Parathyroid adenoma (tissue), 2 donors: ENCODE data around the gene VASN.
A peak's percentile ranks its signal among the peaks of the same experiment; 100 is the strongest.

Source experiments
- H2AFZ ChIP-seq: fragments of 300-600 bp; sonication (generic); one replicate; pipeline ENCODE4 v1.7.0; 2017; ENCODE audit warnings: antibody characterized with exemption, mild to moderate bottlenecking
- H3K27ac ChIP-seq: fragments of 300-600 bp; sonication (generic); one replicate; pipeline ENCODE4 v1.7.0; 2017
- H3K27me3 ChIP-seq: fragments of 300-600 bp; sonication (generic); one replicate; pipeline ENCODE4 v1.7.0; 2017; ENCODE audit warnings: low read length; ENCODE audit not compliant: control insufficient read depth, insufficient read depth
- H3K36me3 ChIP-seq: fragments of 300-600 bp; sonication (generic); one replicate; pipeline ENCODE4 v1.7.0; 2017; ENCODE audit warnings: low read length; ENCODE audit not compliant: control insufficient read depth, insufficient read depth
- H3K4me1 ChIP-seq: fragments of 300-600 bp; sonication (generic); one replicate; pipeline ENCODE4 v1.7.0; 2017; ENCODE audit warnings: control low read depth
- H3K4me2 ChIP-seq: fragments of 300-600 bp; sonication (generic); one replicate; pipeline ENCODE4 v1.7.0; 2017; ENCODE audit warnings: low read length
- H3K4me3 ChIP-seq: fragments of 300-600 bp; sonication (generic); one replicate; pipeline ENCODE4 v1.7.0; 2017; ENCODE audit warnings: low read depth, low read length
- H3K79me2 ChIP-seq: fragments of 300-600 bp; sonication (generic); one replicate; pipeline ENCODE4 v1.7.0; 2017; ENCODE audit warnings: control low read depth
- H3K9ac ChIP-seq: fragments of 300-600 bp; sonication (generic); one replicate; pipeline ENCODE4 v1.7.0; 2017; ENCODE audit warnings: mild to moderate bottlenecking
- H3K9me3 ChIP-seq: fragments of 300-600 bp; sonication (generic); one replicate; pipeline ENCODE4 v1.7.0; 2017; ENCODE audit warnings: low read length; ENCODE audit not compliant: control insufficient read depth
- CTCF ChIP-seq: fragments of 300-600 bp; sonication (generic); IDR thresholded peaks from one replicate; pipeline ENCODE4 v1.7.0; 2017; ENCODE audit warnings: antibody characterized with exemption, mild to moderate bottlenecking
- donor health status: primary hyperparathyroidism.

The VASN gene

DNA sequence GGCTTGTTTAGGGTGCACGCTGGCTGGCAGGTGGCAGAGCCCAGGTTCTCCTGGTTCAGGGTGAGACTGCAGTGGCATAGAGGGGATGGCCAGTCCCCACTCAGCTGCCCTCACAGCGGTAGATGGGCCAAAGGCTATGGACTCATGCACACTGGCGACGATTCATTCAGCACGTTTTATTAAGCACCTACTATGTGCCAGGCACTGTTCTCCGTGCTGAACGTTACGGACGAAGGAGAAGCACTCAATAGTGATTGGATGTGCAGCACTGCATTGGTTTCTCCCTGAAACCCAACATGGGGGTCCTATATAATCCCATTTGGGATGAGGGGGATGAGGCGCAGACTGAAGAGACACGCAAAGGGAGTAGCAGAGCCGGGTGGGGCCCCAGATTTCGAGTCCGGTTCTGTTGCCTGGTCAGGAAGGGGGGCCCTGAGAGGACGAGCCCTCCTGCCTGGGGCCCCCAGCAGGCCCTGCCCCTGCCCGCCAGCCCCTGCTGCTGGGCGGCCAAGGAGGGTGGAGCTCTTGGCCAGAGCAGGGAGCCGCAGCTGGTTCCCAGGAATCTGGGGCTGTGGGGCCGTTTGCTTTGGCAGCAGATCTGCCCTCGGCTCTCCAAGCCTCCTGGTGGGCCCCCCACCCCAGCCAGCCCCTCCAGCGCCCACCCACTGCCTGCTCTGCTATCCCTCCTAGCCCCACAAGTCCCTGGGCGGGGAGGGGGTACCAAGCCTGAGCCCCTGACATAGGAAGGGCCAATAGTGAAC lies 47.0 kb upstream of the VASN start:
- Histone ChIP-seq H3K36me3 (no peaks in the 10 kb centered on the region), H3K9me3 (no peaks in the 10 kb centered on the region), H3K4me3 (no peak overlapping the region), H2AFZ (peak overlapping the region; percentile 4), H3K4me1 (peaks cover 50% of the 10 kb centered on the region), H3K27ac (peak overlapping the region; percentile 91), H3K27me3 (no peaks in the 10 kb centered on the region), H3K4me2 (peak overlapping the region; percentile 19), H3K9ac (no peak overlapping the region), H3K79me2 (peaks cover 67% of the 10 kb centered on the region)
- TF ChIP-seq CTCF, result no peak

DNA sequence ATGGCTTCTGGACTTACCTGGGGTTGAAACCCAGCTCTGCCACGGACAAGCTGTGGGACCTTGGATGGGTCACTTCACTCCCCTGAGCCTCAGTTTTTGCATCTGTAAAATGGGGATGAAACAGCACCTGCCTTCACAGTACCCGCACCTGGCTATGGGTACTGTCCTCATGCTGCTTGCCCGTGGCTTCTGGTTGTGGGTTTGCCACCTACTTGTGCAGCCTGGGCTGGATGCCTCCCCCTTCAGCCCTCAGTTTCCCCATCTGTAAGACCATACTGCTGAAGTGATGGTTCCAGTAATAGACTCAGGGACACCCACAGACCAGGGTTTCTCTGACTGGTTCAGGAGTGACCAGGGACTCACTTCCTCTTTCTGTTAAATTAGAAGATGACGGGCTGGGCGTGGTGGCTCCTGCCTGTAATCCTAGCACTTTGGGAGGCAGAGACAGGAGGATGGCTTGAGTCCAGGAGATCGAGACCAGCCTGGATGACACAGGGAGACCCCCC lies 46.3 kb upstream of the VASN start:
- Histone ChIP-seq H3K4me2 (no peak overlapping the region), H3K36me3 (no peaks in the 10 kb centered on the region), H2AFZ (no peak overlapping the region), H3K27me3 (no peaks in the 10 kb centered on the region), H3K4me3 (no peak overlapping the region), H3K9me3 (no peaks in the 10 kb centered on the region), H3K9ac (no peak overlapping the region), H3K4me1 (peaks cover 48% of the 10 kb centered on the region), H3K27ac (peak overlapping the region; percentile 29), H3K79me2 (peaks cover 63% of the 10 kb centered on the region)
- TF ChIP-seq CTCF, result no peak

DNA sequence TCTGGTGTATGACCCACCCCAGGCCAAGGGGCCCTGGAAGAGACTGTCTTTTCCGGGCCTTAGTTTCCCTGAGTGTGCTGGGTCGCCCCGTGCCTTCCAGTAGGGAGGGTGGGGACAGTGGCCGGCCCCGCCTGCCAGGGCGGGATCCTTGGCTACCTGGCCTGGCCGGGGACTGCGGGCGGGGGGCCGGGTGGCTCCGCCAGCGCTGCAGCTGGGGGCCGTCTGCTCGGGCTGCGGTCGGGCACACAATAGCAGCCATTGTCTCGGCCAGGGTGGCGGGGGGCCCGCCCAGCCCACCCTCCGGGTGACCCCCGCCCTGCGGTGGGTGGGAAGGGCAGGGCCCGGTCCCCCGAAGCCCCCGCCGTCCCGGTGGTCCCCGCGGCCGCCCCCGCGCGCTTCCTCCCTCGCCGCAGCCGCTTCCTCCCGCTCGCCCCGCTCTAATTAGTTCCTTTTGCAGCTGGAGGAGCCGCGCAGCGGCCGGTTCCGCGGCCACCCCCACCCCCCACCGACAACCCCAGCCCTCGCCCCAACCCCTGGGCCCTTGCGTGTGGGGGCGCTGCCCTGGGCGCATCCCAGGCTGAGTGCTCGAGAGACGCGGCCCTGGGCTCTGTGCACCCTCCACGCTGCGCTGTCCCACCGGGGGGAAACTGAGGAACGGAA lies 44.1 kb upstream of the VASN start:
- Histone ChIP-seq H3K79me2 (peaks cover 61% of the 10 kb centered on the region), H3K27me3 (no peaks in the 10 kb centered on the region), H3K9ac (peak overlapping the region; percentile 16), H3K36me3 (no peaks in the 10 kb centered on the region), H2AFZ (peak overlapping the region; percentile 78), H3K4me2 (peak overlapping the region; percentile 51), H3K9me3 (no peaks in the 10 kb centered on the region), H3K27ac (peak overlapping the region; percentile 90), H3K4me3 (peak overlapping the region; percentile 39), H3K4me1 (peaks cover 47% of the 10 kb centered on the region)
- TF ChIP-seq CTCF, result no peak

DNA sequence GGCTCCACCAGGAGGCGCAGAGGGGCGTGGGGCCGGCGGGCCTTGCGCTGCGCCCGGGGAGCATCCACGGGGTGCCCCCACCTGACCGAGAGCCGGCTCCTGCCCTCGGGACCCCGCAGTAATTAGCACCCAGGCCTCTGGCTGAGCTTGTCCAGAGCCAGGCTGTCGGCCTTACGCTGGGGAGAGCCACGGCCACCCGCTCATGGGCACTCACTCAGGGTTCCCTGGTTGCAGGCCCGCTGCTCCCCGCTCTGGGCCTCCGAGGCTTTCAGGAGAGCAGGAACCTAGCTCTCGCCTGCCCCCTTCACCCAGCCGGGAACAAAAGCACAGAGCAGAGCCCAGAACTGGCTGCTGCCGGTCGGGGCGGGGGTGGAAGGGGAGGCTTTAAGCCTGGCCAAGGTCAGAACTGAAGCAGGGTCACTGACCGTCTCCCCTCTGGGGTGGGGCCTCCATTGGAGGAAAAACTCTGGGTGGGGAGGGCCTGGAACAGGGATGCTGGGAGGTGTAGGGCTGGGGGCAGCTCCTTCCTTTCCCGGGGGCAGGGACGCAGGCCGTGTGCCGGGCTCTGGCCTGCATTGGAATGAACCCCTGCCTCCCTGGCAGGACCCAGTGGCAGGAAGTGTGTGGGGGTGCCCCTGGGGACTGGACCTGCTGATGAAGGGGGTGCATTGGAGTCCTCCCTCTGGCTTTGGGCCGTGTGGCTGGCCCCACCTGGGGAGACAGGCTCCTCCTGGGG lies 43.4 kb upstream of the VASN start:
- no peaks in the 10 kb centered on the region for H3K9me3 ChIP-seq
- H3K27me3 ChIP-seq, result no peaks in the 10 kb centered on the region
- peak overlapping the region; percentile 39 for H3K4me3 ChIP-seq
- peak; percentile 82 for TF ChIP-seq CTCF
- peak overlapping the region; percentile 16 for H3K9ac ChIP-seq
- no peaks in the 10 kb centered on the region for H3K36me3 ChIP-seq
- H2AFZ ChIP-seq, result peak overlapping the region; percentile 78
- H3K4me2 ChIP-seq, result peak overlapping the region; percentile 51
- peaks cover 62% of the 10 kb centered on the region for H3K79me2 ChIP-seq
- peaks cover 40% of the 10 kb centered on the region for H3K4me1 ChIP-seq
- peak overlapping the region; percentile 90 for H3K27ac ChIP-seq
